Stimulated activated CD4-positive, alpha-beta T cell treated with anti-CD3 and anti-CD28 coated beads, Interleukin-1b, Interleukin-23, amount 100 ng/mL, for 48 hours (primary cell): ENCODE results near the gene BSN.
"Not testable (repeated sequence)": the region's sequence is repeated elsewhere in the genome, so short reads cannot be mapped to it uniquely, and the experiment has no call there.

Experiments used
- DNase-seq: peaks from one replicate; pipeline ENCODE4 v3.0.0-alpha.2; 2020

BSN gene

GRCh38 chr3:49535971-49536874 lies 18.1 kb upstream of the BSN start:
- no peak for DNase-seq

GRCh38 chr3:49536875-49537533 lies 17.3 kb upstream of the BSN start:
- no peak for DNase-seq

- peak; percentile 89 for DNase-seq
Measured at GRCh38 chr3:49539659-49540560, 14.4 kb upstream of the BSN start.

- DNase-seq, result no peak
Measured at GRCh38 chr3:49552087-49552486, 2.2 kb upstream of the BSN start.

GRCh38 chr3:49553324-49553691 lies 969 bp upstream of the BSN start:
- DNase-seq, result no peak

- DNase-seq, result peak; percentile 39
Measured at GRCh38 chr3:49554633-49555265, 472 bp downstream of the BSN start.

- DNase-seq, result no peak
Measured at GRCh38 chr3:49556500-49557275, 2.4 kb downstream of the BSN start.

- DNase-seq, result no peak
Measured at GRCh38 chr3:49563040-49563578, 8.8 kb downstream of the BSN start.

- DNase-seq, result no peak
Measured at GRCh38 chr3:49563766-49564165, 9.5 kb downstream of the BSN start.

GRCh38 chr3:49566312-49566711 lies 12.0 kb downstream of the BSN start:
- no peak for DNase-seq

GRCh38 chr3:49567406-49567805 lies 13.1 kb downstream of the BSN start:
- DNase-seq, result no peak

- DNase-seq, result no peak
Measured at GRCh38 chr3:49568965-49569364, 14.7 kb downstream of the BSN start.

GRCh38 chr3:49570028-49570654 lies 15.9 kb downstream of the BSN start:
- DNase-seq, result no peak

GRCh38 chr3:49582177-49582576 lies 27.9 kb downstream of the BSN start:
- no peak for DNase-seq

GRCh38 chr3:49585261-49585755 lies 31.0 kb downstream of the BSN start:
- DNase-seq, result not testable (repeated sequence)

- DNase-seq, result no peak
Measured at GRCh38 chr3:49591615-49592014, 37.3 kb downstream of the BSN start.

- no peak for DNase-seq
Measured at GRCh38 chr3:49593041-49593440, 38.8 kb downstream of the BSN start.

- no peak for DNase-seq
Measured at GRCh38 chr3:49600781-49601180, 46.5 kb downstream of the BSN start.

GRCh38 chr3:49601358-49602048 lies 47.2 kb downstream of the BSN start:
- DNase-seq, result no peak

GRCh38 chr3:49602049-49602554 lies 47.8 kb downstream of the BSN start:
- no peak for DNase-seq
